Measurements from ENCODE around the gene CCDC174.

- TF ChIP-seq POLR2AphosphoS5 (IDR thresholded peaks at IDR 0.05; ENCODE audit: insufficient read depth in 1 of 2, low read depth in 1 of 2), result no peak
- no peak for TF ChIP-seq CTCF (IDR thresholded peaks at IDR 0.05)
- no peak for TF ChIP-seq POLR2A (IDR thresholded peaks at IDR 0.05)
Observed at GRCh38 chr3:14641346-14641745, 10.2 kb upstream of the CCDC174 start.

All from vagina (tissue), 2 donors.